GM18502 (cell line): ENCODE data around the gene ZNF740.
A peak's percentile ranks its signal among the peaks of the same experiment; 100 is the strongest.
"Not testable (repeated sequence)": the region's sequence is repeated elsewhere in the genome, so short reads cannot be mapped to it uniquely, and the experiment has no call there.

ENCODE experiments used
- ATAC-seq: cut with Tn5 transposase; IDR thresholded peaks from one replicate; pipeline ENCODE4 v1.9.1; 2021; ENCODE audit warnings: mild to moderate bottlenecking; ENCODE audit not compliant: unreplicated experiment, poor library complexity

ZNF740 gene, protein sequence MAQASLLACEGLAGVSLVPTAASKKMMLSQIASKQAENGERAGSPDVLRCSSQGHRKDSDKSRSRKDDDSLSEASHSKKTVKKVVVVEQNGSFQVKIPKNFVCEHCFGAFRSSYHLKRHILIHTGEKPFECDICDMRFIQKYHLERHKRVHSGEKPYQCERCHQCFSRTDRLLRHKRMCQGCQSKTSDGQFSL

GRCh38 chr12:53180220-53180930 is at the start of gene ZNF740, which contains the start of gene CSAD:
Gene ZNF740, plus strand, starts transcription at chr12:53180722. Its CDS starts 1,262 bp downstream, at chr12:53181984.
Gene CSAD, minus strand, starts transcription at chr12:53180925. Its CDS starts 7,455 bp downstream, at chr12:53173470.
- peak; percentile 92 for ATAC-seq

DNA sequence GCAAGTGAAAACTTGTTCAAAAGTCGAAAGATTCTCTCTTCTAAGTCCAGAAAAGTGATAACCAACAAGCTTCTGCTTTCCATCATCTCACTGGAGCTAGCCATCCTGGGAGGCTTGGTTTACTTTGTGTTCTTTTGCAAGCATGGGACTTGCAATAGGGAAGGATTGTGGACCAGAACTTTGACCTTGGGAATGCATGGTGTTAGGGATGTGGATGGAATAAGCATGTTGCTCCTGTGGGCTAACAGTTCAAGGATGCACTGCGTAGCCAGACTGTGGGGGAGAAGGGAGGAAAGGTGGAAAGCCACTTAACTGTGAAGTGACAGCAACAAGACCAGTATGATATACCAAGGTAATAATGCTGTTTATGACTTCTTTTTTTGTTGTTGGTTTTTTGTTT is 48.7 kb upstream of the ZNF740 start:
- ATAC-seq = no peak

DNA sequence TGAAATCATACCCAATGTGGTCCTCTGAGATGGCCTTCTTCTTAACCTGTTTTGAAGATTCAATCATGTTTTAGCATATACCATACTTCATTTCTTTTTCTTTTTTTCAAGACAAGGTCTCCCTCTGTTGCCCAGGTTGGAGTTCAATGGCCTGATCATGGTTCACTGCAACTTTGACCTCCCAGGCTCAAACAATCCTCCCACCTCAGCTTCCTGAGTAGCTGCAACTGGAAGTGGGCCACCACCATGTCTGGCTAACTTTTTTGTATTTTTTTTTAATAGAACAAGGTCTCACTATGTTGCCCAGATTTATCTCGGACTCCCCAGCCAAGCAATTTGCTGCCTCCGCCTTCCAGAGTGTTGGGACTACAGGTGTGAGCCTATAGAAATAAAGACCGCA is 46.8 kb upstream of the ZNF740 start:
- ATAC-seq = no peak

DNA sequence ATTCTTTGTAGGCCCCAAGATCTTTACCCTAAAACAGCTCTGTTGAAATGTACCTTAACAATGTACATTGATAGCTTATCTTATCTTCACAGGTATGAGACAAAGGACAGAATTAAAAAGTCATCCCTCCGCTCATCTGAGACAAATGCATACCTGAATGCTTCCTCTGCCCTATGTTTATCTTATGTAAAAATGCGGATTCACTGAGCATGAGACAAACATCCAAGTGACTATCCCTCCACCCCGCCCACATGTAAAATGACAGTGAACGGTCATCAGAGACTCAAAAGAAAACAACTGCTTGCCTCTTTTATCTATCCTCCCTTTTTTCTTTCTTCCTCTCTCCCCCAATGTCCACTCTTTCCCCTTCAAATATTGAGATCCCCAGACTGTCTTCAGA is 37.2 kb upstream of the ZNF740 start:
- no peak for ATAC-seq

GRCh38 chr12:53145383-53146260 is 34.9 kb upstream of the ZNF740 start:
- no peak for ATAC-seq

GRCh38 chr12:53147181-53147580 is 33.3 kb upstream of the ZNF740 start:
- no peak for ATAC-seq

- ATAC-seq = no peak
These were observed 32.9 kb upstream of the ZNF740 start for GRCh38 chr12:53147653-53148052.

- no peak for ATAC-seq
These were observed 29.5 kb upstream of the ZNF740 start for GRCh38 chr12:53151039-53151438.

GRCh38 chr12:53152390-53152789 is 28.1 kb upstream of the ZNF740 start:
- no peak for ATAC-seq

DNA sequence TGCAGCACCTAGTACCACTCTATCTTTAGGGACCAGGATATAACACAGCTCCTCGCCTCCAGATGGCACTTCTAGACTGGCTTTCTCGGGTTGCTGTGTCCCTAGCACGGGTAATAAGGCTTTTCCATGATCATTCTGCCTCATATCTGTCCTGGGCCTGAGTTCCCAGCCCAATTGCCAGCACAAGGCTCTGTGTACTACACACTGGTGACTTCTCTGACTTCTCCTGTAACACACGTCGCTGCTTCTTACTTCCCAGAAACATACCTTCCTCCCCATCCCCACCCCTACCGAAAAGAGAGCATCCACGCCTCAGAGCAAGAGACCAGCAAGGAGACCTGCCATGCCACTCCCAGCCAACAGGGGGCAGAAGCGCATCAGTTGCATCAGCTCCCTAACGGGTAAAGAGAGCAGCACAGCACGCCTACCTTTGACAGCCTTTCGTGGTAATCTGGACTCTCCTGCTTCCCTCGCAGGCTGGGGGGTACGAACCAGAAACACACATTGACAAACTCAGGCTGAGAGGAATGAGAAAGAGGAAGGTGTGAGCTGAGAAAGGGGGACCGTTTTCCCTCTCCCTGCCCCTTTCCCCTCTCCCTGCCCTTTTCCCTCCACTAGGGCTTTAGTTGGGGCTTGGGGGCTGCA is 21.2 kb upstream of the ZNF740 start:
- ATAC-seq = peak; percentile 71

GRCh38 chr12:53160000-53160399 is 20.5 kb upstream of the ZNF740 start:
- no peak for ATAC-seq

GRCh38 chr12:53160673-53161072 is 19.8 kb upstream of the ZNF740 start:
- no peak for ATAC-seq

DNA sequence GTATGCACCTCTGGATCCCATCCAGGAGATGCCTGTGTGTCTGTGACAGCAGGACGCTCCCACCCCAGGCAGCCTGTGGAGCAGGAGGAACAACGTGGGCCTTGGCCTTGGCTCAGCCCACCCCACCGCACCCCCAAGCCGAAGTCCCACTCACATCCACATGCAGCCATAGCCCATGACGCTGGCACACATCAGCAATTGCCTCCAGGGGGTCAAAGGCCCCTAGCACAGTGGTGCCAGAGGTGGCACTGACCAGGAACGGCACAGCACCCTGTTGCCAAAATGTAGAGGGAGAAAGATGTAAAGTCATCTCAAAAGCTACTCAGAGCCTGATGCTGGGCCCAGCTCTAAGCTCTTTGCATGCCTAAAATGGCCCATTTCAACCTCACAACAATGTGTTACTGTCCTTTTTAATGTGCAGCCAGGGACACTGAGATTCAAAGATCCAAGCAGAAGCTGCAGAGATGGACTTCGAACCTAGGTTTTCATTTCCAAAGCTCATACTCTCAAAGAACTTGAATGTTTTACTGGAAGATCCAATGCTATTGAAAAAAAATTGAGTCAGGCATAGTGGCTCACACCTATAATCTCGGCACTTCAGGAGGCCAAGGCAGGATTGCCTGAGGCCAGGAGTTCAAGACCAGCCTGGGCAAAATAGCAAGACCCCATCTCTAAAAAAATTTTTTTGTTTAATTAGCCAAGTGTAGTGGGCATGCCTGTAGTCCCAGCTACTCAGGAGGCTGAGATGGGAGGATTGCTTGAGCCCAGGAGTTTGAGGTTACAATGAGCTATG is 19.2 kb upstream of the ZNF740 start:
- ATAC-seq = no peak

DNA sequence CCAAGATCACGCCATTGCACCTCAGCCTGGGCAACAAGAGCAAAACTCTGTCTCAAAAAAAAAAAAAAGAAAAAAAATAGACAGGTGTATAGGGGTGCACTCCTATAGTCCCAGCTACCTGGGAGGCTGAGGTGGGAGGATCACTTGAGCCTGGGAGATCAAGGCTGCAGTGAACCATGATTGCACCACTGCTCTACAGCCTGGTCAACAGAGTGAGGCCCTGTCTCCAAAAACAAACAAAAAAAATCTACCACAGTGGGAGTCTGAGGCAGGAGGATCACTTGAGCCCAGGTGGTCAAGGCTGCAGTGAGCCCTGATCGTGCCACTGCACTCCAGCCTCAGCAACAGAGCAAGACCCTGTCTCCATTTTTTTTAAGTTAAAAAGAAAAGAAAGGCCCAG is 17.5 kb upstream of the ZNF740 start:
- not testable (repeated sequence) for ATAC-seq

DNA sequence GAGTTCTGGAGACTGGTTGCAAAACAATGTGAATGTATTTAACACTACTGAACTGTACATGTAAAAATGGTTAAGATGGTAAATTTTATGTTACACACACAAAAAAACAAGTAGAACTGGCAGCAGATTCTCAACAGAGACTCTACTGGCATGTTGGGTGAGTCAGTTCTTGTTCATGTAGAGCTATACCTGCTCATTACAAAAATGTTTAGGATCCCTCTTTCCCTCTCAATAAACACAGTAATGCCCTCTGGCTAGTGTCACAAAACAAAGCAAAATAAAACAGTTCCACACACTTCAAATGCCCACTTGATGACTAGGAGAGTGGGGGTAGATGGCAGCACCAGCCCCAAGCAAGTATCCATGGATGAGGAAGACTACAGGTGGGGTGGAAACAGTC is 13.7 kb upstream of the ZNF740 start:
- no peak for ATAC-seq

DNA sequence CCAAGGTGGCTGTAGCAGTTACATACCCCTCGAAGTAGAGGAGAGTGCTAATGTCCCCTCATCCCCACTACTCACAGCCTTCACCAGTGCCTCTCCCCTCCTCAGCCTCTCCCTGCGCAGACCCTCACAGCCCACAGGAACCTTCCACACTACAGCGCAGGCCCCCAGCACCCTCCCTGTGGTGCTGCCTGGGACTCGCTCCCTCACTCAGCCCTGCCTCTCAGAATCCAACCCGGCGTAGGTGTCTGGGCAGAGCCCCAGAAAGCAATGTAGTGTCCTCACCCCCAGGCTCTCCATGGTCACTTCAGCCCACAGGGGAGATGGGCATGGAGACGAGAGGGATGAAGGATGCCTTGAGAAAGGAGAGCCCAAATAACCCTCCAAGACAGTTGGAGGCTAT is 10.9 kb upstream of the ZNF740 start:
- no peak for ATAC-seq

DNA sequence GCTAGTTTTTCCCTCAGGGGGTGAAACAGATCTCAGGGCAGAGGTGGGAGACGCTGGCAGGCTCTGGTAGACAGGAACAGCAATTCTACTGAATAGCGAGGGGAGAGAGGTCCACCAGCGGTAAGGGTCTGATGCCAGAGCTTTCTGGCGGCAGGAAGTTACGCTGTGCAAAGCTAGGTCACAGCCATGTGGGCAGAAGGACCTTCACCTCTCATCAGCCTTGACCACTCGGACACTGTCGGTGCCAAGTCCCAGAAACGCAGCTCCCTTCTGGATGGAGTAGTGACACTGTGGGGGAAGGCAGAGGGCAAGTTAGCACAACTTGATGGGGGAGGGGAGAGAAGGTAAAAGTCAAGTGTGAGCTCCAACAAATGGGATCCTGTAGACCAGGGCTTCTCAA is 10.3 kb upstream of the ZNF740 start:
- ATAC-seq = no peak

DNA sequence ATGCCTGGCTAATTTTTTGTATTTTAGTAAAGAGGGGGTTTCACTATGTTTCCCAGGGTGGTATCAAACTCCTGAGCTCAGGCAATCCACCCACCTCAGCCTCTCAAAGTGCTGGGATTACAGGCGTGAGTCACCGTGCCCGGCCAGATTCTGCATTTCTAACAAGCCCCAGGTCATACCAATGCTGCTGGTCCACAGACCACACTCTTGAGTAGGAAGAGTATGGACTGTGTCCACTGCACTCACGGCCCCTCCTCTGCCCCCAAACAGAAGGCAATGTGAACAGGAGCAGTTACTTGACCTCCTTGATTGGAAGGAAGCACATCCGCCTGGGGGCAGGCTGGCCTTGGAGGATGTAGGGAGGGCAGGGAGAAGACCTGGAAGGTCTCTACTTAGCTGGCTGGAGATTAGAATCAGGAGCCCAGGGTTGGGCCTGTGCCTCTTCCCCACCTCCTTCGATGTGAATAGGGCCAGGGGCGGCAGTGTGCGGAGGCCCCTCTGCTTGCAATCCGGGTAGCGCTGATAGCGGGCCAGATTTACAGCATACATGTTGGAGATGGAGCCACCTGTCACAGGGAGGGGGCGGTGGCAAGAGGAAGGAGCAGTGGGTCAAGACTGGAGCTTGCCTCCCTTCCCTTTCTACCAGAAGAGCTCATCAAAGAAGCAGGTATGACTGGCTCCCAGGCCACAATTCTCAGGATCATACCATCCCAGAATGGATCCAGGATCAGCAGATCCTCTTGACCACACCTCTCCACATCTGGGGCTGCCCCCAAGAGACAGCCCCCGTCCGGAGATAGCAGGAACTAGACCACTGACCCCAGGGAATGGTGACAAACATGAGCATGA is 9.4 kb upstream of the ZNF740 start:
- ATAC-seq = no peak

- no peak for ATAC-seq
These were observed 8.7 kb upstream of the ZNF740 start for GRCh38 chr12:53171725-53172329.
